Mononuclear cell (primary cell): ENCODE measurements around the gene LNPK. TPM values are rescaled to one million over a fixed set of nuclear protein-coding genes. Genes with fewer than 3 reads are reported as not detected.
"Not testable (repeated sequence)": the region's sequence is repeated elsewhere in the genome, so short reads cannot be mapped to it uniquely, and the experiment has no call there.

Source experiments
- H3K27me3 ChIP-seq: 2 replicates; pipeline ENCODE4 v1.6.0; 2011; ENCODE audit warnings: low read length, control low read depth; ENCODE audit not compliant: insufficient read depth
- H3K4me1 ChIP-seq: 2 replicates; pipeline ENCODE4 v1.5.1; 2011; ENCODE audit warnings: mild to moderate bottlenecking, low read length, control low read depth; ENCODE audit not compliant: insufficient read depth
- H3K4me3 ChIP-seq: 2 replicates; pipeline ENCODE4 v1.5.1; 2011; ENCODE audit warnings: mild to moderate bottlenecking, low read length, moderate library complexity
- H3K9me3 ChIP-seq: 2 replicates; pipeline ENCODE4 v1.5.1; 2011; ENCODE audit warnings: low read depth, mild to moderate bottlenecking, control low read depth, low read length
- total RNA-seq: library from RNA; depleted of rRNA; stranded (reverse); fragments of >200 nt; gene quantifications from one replicate; pipeline ENCODE4 v1.2.3, GENCODE V29; 2012

Gene LNPK
- total RNA-seq, 1 donor, result 17.4 TPM

GRCh38 chr2:175999283-175999819 lies 2.7 kb downstream of the LNPK start:
- Histone ChIP-seq H3K27me3 (no peaks in the 10 kb centered on the region), H3K4me1 (peaks cover 13% of the 10 kb centered on the region), H3K9me3 (no peaks in the 10 kb centered on the region), H3K4me3 (no peak overlapping the region)

- no peak overlapping the region for H3K4me3 ChIP-seq
- no peaks in the 10 kb centered on the region for H3K9me3 ChIP-seq
Measured at GRCh38 chr2:175990099-175990498, 12.0 kb downstream of the LNPK start.

GRCh38 chr2:175987126-175987525 lies 14.9 kb downstream of the LNPK start:
- not testable (repeated sequence) for H3K9me3 ChIP-seq, H3K4me1 ChIP-seq, H3K27me3 ChIP-seq, H3K4me3 ChIP-seq

More at GRCh38 chr2:175990099-175990498, 12.0 kb downstream of the LNPK start:
- H3K27me3 ChIP-seq, result no peaks in the 10 kb centered on the region
- H3K4me1 ChIP-seq, result no peaks in the 10 kb centered on the region

- Histone ChIP-seq H3K9me3 (no peaks in the 10 kb centered on the region), H3K4me3 (no peak overlapping the region), H3K4me1 (no peaks in the 10 kb centered on the region), H3K27me3 (no peaks in the 10 kb centered on the region)
Measured at GRCh38 chr2:175984846-175985245, 17.2 kb downstream of the LNPK start.

GRCh38 chr2:175981551-175981950 lies 20.5 kb downstream of the LNPK start:
- Histone ChIP-seq H3K4me3 (no peak overlapping the region), H3K9me3 (no peaks in the 10 kb centered on the region), H3K27me3 (no peaks in the 10 kb centered on the region), H3K4me1 (no peaks in the 10 kb centered on the region)

GRCh38 chr2:175976391-175977157 lies 25.5 kb downstream of the LNPK start:
- H3K4me3 ChIP-seq, result no peak overlapping the region
- peaks cover 9% of the 10 kb centered on the region for H3K9me3 ChIP-seq
- H3K27me3 ChIP-seq, result no peaks in the 10 kb centered on the region
- H3K4me1 ChIP-seq, result no peaks in the 10 kb centered on the region

GRCh38 chr2:175973373-175973772 lies 28.7 kb downstream of the LNPK start:
- Histone ChIP-seq H3K4me3 (no peak overlapping the region), H3K27me3 (no peaks in the 10 kb centered on the region), H3K9me3 (peaks cover 9% of the 10 kb centered on the region), H3K4me1 (no peaks in the 10 kb centered on the region)

- no peaks in the 10 kb centered on the region for H3K4me1 ChIP-seq
- no peak overlapping the region for H3K4me3 ChIP-seq
- H3K27me3 ChIP-seq, result no peaks in the 10 kb centered on the region
- no peaks in the 10 kb centered on the region for H3K9me3 ChIP-seq
Measured at GRCh38 chr2:175966839-175967238, 35.2 kb downstream of the LNPK start.

- Histone ChIP-seq H3K27me3 (no peaks in the 10 kb centered on the region), H3K4me1 (no peaks in the 10 kb centered on the region), H3K4me3 (no peak overlapping the region), H3K9me3 (no peaks in the 10 kb centered on the region)
Measured at GRCh38 chr2:175965773-175966172, 36.3 kb downstream of the LNPK start.

GRCh38 chr2:175964195-175964594 lies 37.9 kb downstream of the LNPK start:
- no peaks in the 10 kb centered on the region for H3K9me3 ChIP-seq
- no peaks in the 10 kb centered on the region for H3K4me1 ChIP-seq
- no peak overlapping the region for H3K4me3 ChIP-seq
- H3K27me3 ChIP-seq, result no peaks in the 10 kb centered on the region

- H3K4me1 ChIP-seq, H3K4me3 ChIP-seq, H3K27me3 ChIP-seq, H3K9me3 ChIP-seq: not testable (repeated sequence)
Measured at GRCh38 chr2:175963171-175963570, 38.9 kb downstream of the LNPK start.

GRCh38 chr2:175957845-175958244 lies 44.2 kb downstream of the LNPK start:
- no peaks in the 10 kb centered on the region for H3K9me3 ChIP-seq
- H3K4me3 ChIP-seq, result no peak overlapping the region
- H3K27me3 ChIP-seq, result no peaks in the 10 kb centered on the region
- no peaks in the 10 kb centered on the region for H3K4me1 ChIP-seq

GRCh38 chr2:175955136-175955535 lies 46.9 kb downstream of the LNPK start:
- Histone ChIP-seq H3K4me1 (no peaks in the 10 kb centered on the region), H3K27me3 (no peaks in the 10 kb centered on the region), H3K4me3 (no peak overlapping the region), H3K9me3 (no peaks in the 10 kb centered on the region)

GRCh38 chr2:175950512-175950911 lies 51.6 kb downstream of the LNPK start:
- Histone ChIP-seq H3K27me3 (no peaks in the 10 kb centered on the region), H3K4me1 (no peaks in the 10 kb centered on the region), H3K9me3 (no peaks in the 10 kb centered on the region), H3K4me3 (no peak overlapping the region)

- Histone ChIP-seq H3K9me3 (no peaks in the 10 kb centered on the region), H3K4me1 (no peaks in the 10 kb centered on the region), H3K27me3 (no peaks in the 10 kb centered on the region), H3K4me3 (no peak overlapping the region)
Measured at GRCh38 chr2:175948191-175948590, 53.9 kb downstream of the LNPK start.

- Histone ChIP-seq H3K9me3 (peaks cover 3% of the 10 kb centered on the region), H3K4me1 (no peaks in the 10 kb centered on the region), H3K4me3 (no peak overlapping the region), H3K27me3 (no peaks in the 10 kb centered on the region)
Measured at GRCh38 chr2:175947073-175947472, 55.0 kb downstream of the LNPK start.
